ENCODE results near the gene C9orf152. TPM values are rescaled to one million over a fixed set of nuclear protein-coding genes. Genes with fewer than 3 reads are reported as not detected.

The C9orf152 gene
- total and polyA plus RNA-seq, 2 experiments from 2014 or later: not detected

- peaks cover 10% of the 10 kb centered on the region for H3K4me1 ChIP-seq (ENCODE audit: low read depth)
- H3K36me3 ChIP-seq: no peaks in the 10 kb centered on the region
- H3K4me3 ChIP-seq: no peak overlapping the region
- no peak overlapping the region for H3K27ac ChIP-seq
- H3K9me3 ChIP-seq (ENCODE audit: low read depth): no peaks in the 10 kb centered on the region
- DNase-seq (ENCODE audit: low read depth in 1 of 2, low spot score in 1 of 2): no peak
- TF ChIP-seq CTCF (IDR thresholded peaks at IDR 0.05; ENCODE audit: low read depth, low read length): no peak
- H3K27me3 ChIP-seq: no peaks in the 10 kb centered on the region
Observed at GRCh38 chr9:110156416-110156815, 51.5 kb downstream of the C9orf152 start.

- H3K27me3 ChIP-seq: no peaks in the 10 kb centered on the region
- no peaks in the 10 kb centered on the region for H3K9me3 ChIP-seq (ENCODE audit: low read depth)
- H3K27ac ChIP-seq: peak overlapping the region; percentile 15
- H3K36me3 ChIP-seq: no peaks in the 10 kb centered on the region
- H3K4me3 ChIP-seq: no peak overlapping the region
- no peak for TF ChIP-seq CTCF (IDR thresholded peaks at IDR 0.05; ENCODE audit: low read depth, low read length)
- DNase-seq (ENCODE audit: low read depth in 1 of 2, low spot score in 1 of 2): no peak
- peaks cover 10% of the 10 kb centered on the region for H3K4me1 ChIP-seq (ENCODE audit: low read depth)
Observed at GRCh38 chr9:110155751-110156150, 52.2 kb downstream of the C9orf152 start.

- no peak for TF ChIP-seq CTCF (IDR thresholded peaks at IDR 0.05; ENCODE audit: low read depth, low read length)
- peak in 1 of 2 donors; percentile 42 for DNase-seq (ENCODE audit: low read depth in 1 of 2, low spot score in 1 of 2)
- Histone ChIP-seq H3K4me1 (ENCODE audit: low read depth) (peaks cover 7% of the 10 kb centered on the region), H3K4me3 (no peak overlapping the region), H3K9me3 (ENCODE audit: low read depth) (no peaks in the 10 kb centered on the region), H3K36me3 (no peaks in the 10 kb centered on the region), H3K27me3 (no peaks in the 10 kb centered on the region), H3K27ac (no peak overlapping the region)
Observed at GRCh38 chr9:110153431-110153830, 54.5 kb downstream of the C9orf152 start.

- Histone ChIP-seq H3K9me3 (ENCODE audit: low read depth) (no peaks in the 10 kb centered on the region), H3K27me3 (no peaks in the 10 kb centered on the region), H3K4me3 (no peak overlapping the region), H3K27ac (no peak overlapping the region), H3K4me1 (ENCODE audit: low read depth) (peaks cover 1% of the 10 kb centered on the region), H3K36me3 (no peaks in the 10 kb centered on the region)
- DNase-seq (ENCODE audit: low read depth in 1 of 2, low spot score in 1 of 2): peak; percentile 71 to 74
- peak; percentile 72 for TF ChIP-seq CTCF (IDR thresholded peaks at IDR 0.05; ENCODE audit: low read depth, low read length)
Observed at GRCh38 chr9:110152704-110153374, 55.1 kb downstream of the C9orf152 start.

Other genes starting within 250 kb of the C9orf152 start
- 55.7 and 82.4 TPM in 2 replicates for gene TXN, start 48.3 kb upstream of the C9orf152 start, total RNA-seq
- 241 and 287 TPM in 2 replicates for gene TXN, start 48.3 kb upstream of the C9orf152 start, polyA plus RNA-seq
- not detected in 2 replicates for gene TXNDC8, start 129.7 kb upstream of the C9orf152 start, total RNA-seq
- gene TXNDC8, start 129.7 kb upstream of the C9orf152 start, polyA plus RNA-seq: not detected in 2 replicates

Data from cardiac muscle cell (in vitro differentiated cells and primary cell).